ENCODE data around the gene SMIM32.

DNA sequence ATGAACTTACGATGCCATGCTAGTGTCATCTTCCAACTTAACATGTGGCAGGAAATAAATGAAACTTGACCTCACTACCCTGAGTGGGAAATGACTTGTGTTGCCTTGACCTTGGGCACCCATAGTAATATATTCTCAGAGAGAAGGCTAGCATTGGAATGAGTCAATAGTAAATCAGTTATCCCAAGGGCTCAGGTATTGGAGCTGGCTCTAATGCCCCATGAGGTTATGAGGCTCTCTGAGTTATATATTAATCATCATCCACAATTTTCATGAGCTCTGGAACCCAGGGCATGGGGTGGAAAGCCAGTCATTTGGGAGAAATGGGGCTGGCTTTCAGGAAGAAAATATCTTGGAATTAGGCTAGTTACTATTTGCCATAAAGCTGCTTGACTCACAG, 42.4 kb upstream of the SMIM32 start:
- TF ChIP-seq, protein P1, sequence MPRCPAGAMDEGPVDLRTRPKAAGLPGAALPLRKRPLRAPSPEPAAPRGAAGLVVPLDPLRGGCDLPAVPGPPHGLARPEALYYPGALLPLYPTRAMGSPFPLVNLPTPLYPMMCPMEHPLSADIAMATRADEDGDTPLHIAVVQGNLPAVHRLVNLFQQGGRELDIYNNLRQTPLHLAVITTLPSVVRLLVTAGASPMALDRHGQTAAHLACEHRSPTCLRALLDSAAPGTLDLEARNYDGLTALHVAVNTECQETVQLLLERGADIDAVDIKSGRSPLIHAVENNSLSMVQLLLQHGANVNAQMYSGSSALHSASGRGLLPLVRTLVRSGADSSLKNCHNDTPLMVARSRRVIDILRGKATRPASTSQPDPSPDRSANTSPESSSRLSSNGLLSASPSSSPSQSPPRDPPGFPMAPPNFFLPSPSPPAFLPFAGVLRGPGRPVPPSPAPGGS (CRISPR knock-in tag; IDR thresholded peaks at IDR 0.05): no peak
- TF ChIP-seq ARNT (IDR thresholded peaks at IDR 0.05) (no peak), ZNF30 (CRISPR knock-in tag; IDR thresholded peaks at IDR 0.05) (no peak), HNF4A (CRISPR knock-in tag; IDR thresholded peaks at IDR 0.05) (no peak), RFX5 (IDR thresholded peaks at IDR 0.05; ENCODE audit: low read depth, low read length) (no peak), MTF2 (CRISPR knock-in tag; IDR thresholded peaks at IDR 0.05; ENCODE audit: borderline replicate concordance) (no peak), ZNF205 (CRISPR knock-in tag; IDR thresholded peaks at IDR 0.05) (no peak), IKZF1 (IDR thresholded peaks at IDR 0.05) (no peak), JUN (CRISPR knock-in tag; IDR thresholded peaks at IDR 0.05) (no peak)
